Adrenal gland (tissue), 5 donors: ENCODE results near the gene DIAPH2.

ENCODE experiments used
- POLR2A ChIP-seq, 2 donors: fragments of 450-650 bp; IDR thresholded peaks; one replicate each; pipeline ENCODE4 v1.6.1; 2017; ENCODE audit warnings: antibody characterized with exemption in 2 of 2, mild to moderate bottlenecking in 2 of 2, moderate library complexity in 1 of 2
- TF ChIP-seq, protein P1 (sequence below), 6 experiments: fragments of 450-650 bp in 4 of 6; fragments of 200-600 bp in 2 of 6; sonication (generic) in 1 of 6; IDR thresholded peaks; 1 replicate in 5 of 6; 2 replicates in 1 of 6; pipeline versions ENCODE4 v1.5.1 to v1.8.0; 2016 to 2021; ENCODE audit warnings: antibody characterized with exemption in 6 of 6, mild to moderate bottlenecking in 2 of 6, moderate library complexity in 1 of 6
- donor health status: DM: no; HTN: no; CAD: no.

- TF ChIP-seq, protein P1, sequence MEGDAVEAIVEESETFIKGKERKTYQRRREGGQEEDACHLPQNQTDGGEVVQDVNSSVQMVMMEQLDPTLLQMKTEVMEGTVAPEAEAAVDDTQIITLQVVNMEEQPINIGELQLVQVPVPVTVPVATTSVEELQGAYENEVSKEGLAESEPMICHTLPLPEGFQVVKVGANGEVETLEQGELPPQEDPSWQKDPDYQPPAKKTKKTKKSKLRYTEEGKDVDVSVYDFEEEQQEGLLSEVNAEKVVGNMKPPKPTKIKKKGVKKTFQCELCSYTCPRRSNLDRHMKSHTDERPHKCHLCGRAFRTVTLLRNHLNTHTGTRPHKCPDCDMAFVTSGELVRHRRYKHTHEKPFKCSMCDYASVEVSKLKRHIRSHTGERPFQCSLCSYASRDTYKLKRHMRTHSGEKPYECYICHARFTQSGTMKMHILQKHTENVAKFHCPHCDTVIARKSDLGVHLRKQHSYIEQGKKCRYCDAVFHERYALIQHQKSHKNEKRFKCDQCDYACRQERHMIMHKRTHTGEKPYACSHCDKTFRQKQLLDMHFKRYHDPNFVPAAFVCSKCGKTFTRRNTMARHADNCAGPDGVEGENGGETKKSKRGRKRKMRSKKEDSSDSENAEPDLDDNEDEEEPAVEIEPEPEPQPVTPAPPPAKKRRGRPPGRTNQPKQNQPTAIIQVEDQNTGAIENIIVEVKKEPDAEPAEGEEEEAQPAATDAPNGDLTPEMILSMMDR (IDR thresholded peaks at IDR 0.05), result no peak
- no peak for TF ChIP-seq POLR2A (IDR thresholded peaks at IDR 0.05)
Observed at GRCh38 chrX:96650023-96650422, 34.6 kb upstream of the DIAPH2 start.
